Adrenal gland (tissue), 12 donors: ENCODE results near the gene PRKAR1A. TPM values are rescaled to one million over a fixed set of nuclear protein-coding genes. Genes with fewer than 3 reads are reported as not detected.
A peak's percentile ranks its signal among the peaks of the same experiment; 100 is the strongest.
"Not testable (repeated sequence)": the region's sequence is repeated elsewhere in the genome, so short reads cannot be mapped to it uniquely, and the experiment has no call there.

Source experiments
- DNase-seq, 7 donors: peaks; one replicate each; pipeline ENCODE4 v3.0.0-alpha.2; 2019 to 2020
- H3K27ac ChIP-seq, 5 donors: fragments of 200-600 bp; sonication (generic) in 4 of 5; 1 replicate in 3 of 5; 2 replicates in 2 of 5; pipeline versions ENCODE4 v1.5.1 to v1.8.0; 2016 to 2020; ENCODE audit warnings: mild to moderate bottlenecking in 1 of 5
- H3K27me3 ChIP-seq: fragments of 200-600 bp; 2 replicates; pipeline ENCODE4 v1.8.0; 2021
- H3K36me3 ChIP-seq, 2 donors: fragments of 200-600 bp; replicated peaks in 1 of 2; 1 replicate in 1 of 2; 2 replicates in 1 of 2; pipeline versions ENCODE4 v1.5.1 to v1.8.0; 2018 to 2022
- H3K4me1 ChIP-seq, 2 donors: fragments of 200-600 bp; replicated peaks in 1 of 2; 1 replicate in 1 of 2; 2 replicates in 1 of 2; pipeline versions ENCODE4 v1.5.1 to v1.8.0; 2018 to 2021
- H3K4me3 ChIP-seq, 4 donors: fragments of 200-600 bp; sonication (generic) in 3 of 4; one replicate each; pipeline ENCODE4 v1.5.1; 2016 to 2018
- H3K9me3 ChIP-seq, 3 donors: fragments of 200-600 bp; sonication (generic) in 1 of 3; replicated peaks in 1 of 3; 1 replicate in 2 of 3; 2 replicates in 1 of 3; pipeline versions ENCODE4 v1.5.1 to v1.8.0; 2016 to 2021
- CTCF ChIP-seq, 6 experiments: fragments of 450-650 bp in 4 of 6; fragments of 200-600 bp in 2 of 6; sonication (generic) in 1 of 6; IDR thresholded peaks; 1 replicate in 5 of 6; 2 replicates in 1 of 6; pipeline versions ENCODE4 v1.5.1 to v1.8.0; 2016 to 2021; ENCODE audit warnings: antibody characterized with exemption in 6 of 6, mild to moderate bottlenecking in 2 of 6, moderate library complexity in 1 of 6
- POLR2A ChIP-seq, 2 donors: fragments of 450-650 bp; IDR thresholded peaks; one replicate each; pipeline ENCODE4 v1.6.1; 2017; ENCODE audit warnings: antibody characterized with exemption in 2 of 2, mild to moderate bottlenecking in 2 of 2, moderate library complexity in 1 of 2
- WGBS, 4 donors: extraction: QIAGEN DNeasy Blood & Tissue Kit in 2 of 4; methylation state at CpG; one replicate each; pipeline versions ENCODE4 v1.1.5 to v1.1.7; 2013 to 2017; 5-methylcytosine and 5-hydroxymethylcytosine counted together
- intact Hi-C, 2 donors: fragments of 100-400 bp; cut with DNase I; formaldehyde crosslinking; loops; one replicate each; pipeline versions ENCODE4 v1.14.1 to v1.15.0; 2022 to 2023
- polyA plus RNA-seq, 3 donors: library from polyadenylated mRNA; stranded (reverse); fragments of 200-250 nt in 2 of 3; fragments of 350-450 nt in 1 of 3; fragmentation: Illumina TruSeq in 1 of 3; extraction: RNeasy Lipid Tissue Mini Kit (QIAGEN cat#74804) in 1 of 3; gene quantifications; one replicate each; pipeline ENCODE4 v1.2.3, GENCODE V29; 2013 to 2014
- total RNA-seq, 9 donors: library from RNA; depleted of rRNA in 4 of 9; stranded (reverse); fragments of >200 nt in 4 of 9; fragments of 120-200 nt in 1 of 9; fragmentation: NEBNext Ultra II Directional in 1 of 9; extraction: Animal tissue kit (Norgen Biotek cat#: 25700) in 1 of 9; gene quantifications; one replicate each; pipeline versions ENCODE4 v1.1.0 to v1.2.4, GENCODE V29; 2013 to 2023
- donor health status: healthy with polysubstance abuse.
- donor health status: Bipolar disorder and iron deficiency.
- donor health status: DM: yes; HTN: yes; CAD: no.
- donor health status: DM: no; HTN: no; CAD: no.
- donor health status: DM: no; HTN: no; CAD: no.
- donor health status: DM: yes; HTN: yes; CAD: no.

PRKAR1A gene
- total and polyA plus RNA-seq, 12 donors: 56.3 to 585 (median 388) TPM

DNA sequence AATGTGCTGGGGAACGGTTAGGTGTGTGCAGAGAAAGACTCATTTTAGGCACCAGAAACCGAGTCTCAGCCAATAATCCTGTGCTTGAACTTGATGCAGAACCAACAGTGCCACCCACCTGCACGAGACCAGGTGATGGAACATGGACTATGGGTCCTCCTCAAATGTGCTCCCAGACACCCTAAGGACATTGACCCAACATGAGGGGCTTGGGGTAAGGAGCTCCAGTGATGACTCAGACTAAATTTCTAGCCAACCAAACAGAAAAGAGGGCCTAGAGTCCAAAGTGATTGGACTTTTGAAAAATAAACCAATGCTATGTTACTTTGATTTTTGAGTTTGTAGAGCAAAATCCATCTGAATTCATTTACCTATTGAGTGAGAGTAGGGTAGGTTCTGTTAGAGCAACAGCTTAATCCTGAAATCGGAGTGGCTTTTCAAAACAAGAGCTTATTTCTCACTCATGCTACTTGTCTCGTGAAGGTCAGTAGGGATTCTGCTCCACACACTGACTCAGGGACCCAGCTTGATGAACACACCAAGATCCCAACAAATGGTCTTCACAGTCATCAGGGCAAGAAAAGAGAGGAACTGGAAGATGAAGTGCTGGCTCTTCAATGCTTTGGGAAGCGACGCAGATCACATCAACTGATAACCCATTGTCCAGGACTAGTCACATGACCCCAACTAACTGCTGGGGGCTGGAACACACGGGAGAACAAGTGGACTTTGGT lies 67.1 kb downstream of the PRKAR1A start:
- no peak overlapping the region for H3K4me3 ChIP-seq
- 78 to 93% (median 83%) methylated on average over 7 to 8 of the region's 8 CpGs for WGBS, 4 donors
- no peaks in the 10 kb centered on the region for H3K4me1 ChIP-seq
- no peak for DNase-seq
- no peaks in the 10 kb centered on the region for H3K9me3 ChIP-seq
- H3K27ac ChIP-seq: peak overlapping the region in 2 of 5 donors; percentile 56 to 79
- H3K36me3 ChIP-seq: no peaks in the 10 kb centered on the region
- H3K27me3 ChIP-seq: no peaks in the 10 kb centered on the region
- TF ChIP-seq POLR2A (IDR thresholded peaks at IDR 0.05): no peak
- no peak for TF ChIP-seq CTCF (IDR thresholded peaks at IDR 0.05)
- intact Hi-C loops: no loop called here

GRCh38 chr17:68580236-68580770 lies 68.1 kb downstream of the PRKAR1A start:
- intact Hi-C loops: no loop called here
- Histone ChIP-seq H3K27ac (peak overlapping the region in 2 of 5 donors; percentile 56 to 79), H3K4me1 (no peaks in the 10 kb centered on the region), H3K4me3 (no peak overlapping the region), H3K36me3 (no peaks in the 10 kb centered on the region), H3K9me3 (no peaks in the 10 kb centered on the region), H3K27me3 (no peaks in the 10 kb centered on the region)
- no peak for TF ChIP-seq CTCF (IDR thresholded peaks at IDR 0.05)
- no peak for TF ChIP-seq POLR2A (IDR thresholded peaks at IDR 0.05)
- peak in 4 of 7 donors; percentile 25 to 58 (median 42) for DNase-seq
- WGBS, 4 donors: 50 to 73% (median 64%) methylated on average over 6 of the region's 6 CpGs

DNA sequence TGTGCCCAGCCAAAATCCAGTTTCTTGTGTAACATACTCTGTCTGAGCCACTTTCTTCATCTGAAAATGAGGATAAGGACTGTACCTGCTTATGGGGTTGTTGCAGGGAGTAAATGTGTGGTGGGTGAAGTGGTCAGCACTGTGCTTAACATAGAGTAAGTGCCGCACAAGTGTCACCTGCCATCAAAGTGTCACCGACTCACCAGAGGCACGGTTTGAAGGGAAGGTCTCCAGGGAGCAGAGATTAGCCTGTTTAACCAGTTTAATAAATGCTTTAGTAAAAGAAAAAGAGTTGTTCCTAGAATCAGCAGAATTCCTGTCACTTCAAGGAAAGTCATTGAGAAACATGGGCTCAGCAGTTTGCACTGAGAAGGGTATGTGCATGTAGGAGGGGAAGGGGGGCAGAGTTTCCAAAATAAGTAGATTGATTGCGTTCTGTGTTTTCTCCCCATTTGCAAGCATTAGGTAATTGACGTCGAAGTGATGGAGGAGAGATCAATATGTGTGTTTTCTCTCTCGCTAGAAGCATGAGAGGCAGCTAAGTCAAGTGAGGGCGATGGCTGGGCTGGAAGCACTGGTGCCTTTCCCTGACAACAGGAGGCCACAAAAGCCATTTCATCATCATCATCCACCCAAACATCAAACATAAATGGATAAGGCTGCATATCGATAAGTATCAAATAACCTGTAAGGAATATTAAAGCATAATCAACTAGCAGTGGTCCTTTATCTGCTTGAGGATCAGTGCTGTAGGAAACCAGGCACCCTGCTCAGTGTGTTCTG lies 69.8 kb downstream of the PRKAR1A start:
- TF ChIP-seq CTCF (IDR thresholded peaks at IDR 0.05): no peak
- 84 to 89% (median 87%) methylated on average over 9 of the region's 9 CpGs for WGBS, 4 donors
- DNase-seq: no peak
- Histone ChIP-seq H3K36me3 (no peaks in the 10 kb centered on the region), H3K4me3 (no peak overlapping the region), H3K4me1 (no peaks in the 10 kb centered on the region), H3K27ac (no peak overlapping the region), H3K9me3 (no peaks in the 10 kb centered on the region), H3K27me3 (no peaks in the 10 kb centered on the region)
- intact Hi-C loops: no loop called here

- H3K36me3 ChIP-seq, H3K9me3 ChIP-seq, H3K4me3 ChIP-seq, H3K27me3 ChIP-seq, H3K4me1 ChIP-seq, intact Hi-C loops, H3K27ac ChIP-seq, DNase-seq: not testable (repeated sequence)
- WGBS, 4 donors: 52 to 64% (median 63%) methylated on average over 6 of the region's 6 CpGs
These were observed 70.6 kb downstream of the PRKAR1A start for GRCh38 chr17:68582867-68583266.
